Stimulated activated naive CD8-positive, alpha-beta T cell treated with anti-CD3 and anti-CD28 coated beads, Interleukin-15, amount 100 ng/mL, for 72 hours (primary cell): ENCODE results near the gene ANAPC1.
"Not testable (repeated sequence)": the region's sequence is repeated elsewhere in the genome, so short reads cannot be mapped to it uniquely, and the experiment has no call there.

Experiments used
- ATAC-seq: fragments of 150-1000 bp; cut with Tn5 transposase; 2 replicates; pipeline ENCODE4 v1.10.0; 2021; ENCODE audit warnings: mild to moderate bottlenecking, moderate library complexity
- DNase-seq, 2 donors: peaks; one replicate each; pipeline ENCODE4 v3.0.0; 2021 to 2022
- H3K27ac Mint-ChIP-seq, 2 donors: one replicate each; pipeline ENCODE4 v1.8.0; 2022; ENCODE audit warnings: mild to moderate bottlenecking in 2 of 2, mixed read lengths in 2 of 2, moderate library complexity in 2 of 2
- H3K27me3 Mint-ChIP-seq: one replicate; pipeline ENCODE4 v1.8.0; 2022; ENCODE audit warnings: mixed read lengths
- H3K4me1 Mint-ChIP-seq: one replicate; pipeline ENCODE4 v1.8.0; 2022; ENCODE audit warnings: mild to moderate bottlenecking, mixed read lengths
- H3K4me3 Mint-ChIP-seq, 2 donors: one replicate each; pipeline ENCODE4 v1.8.0; 2022; ENCODE audit warnings: mild to moderate bottlenecking in 2 of 2, mixed read lengths in 2 of 2, moderate library complexity in 1 of 2
- H3K9me3 Mint-ChIP-seq, 2 donors: one replicate each; pipeline ENCODE4 v1.8.0; 2022; ENCODE audit warnings: mixed read lengths in 2 of 2

ANAPC1 gene

GRCh38 chr2:111741517-111741916 is 142.5 kb downstream of the ANAPC1 start:
- H3K4me1 Mint-ChIP-seq, H3K4me3 Mint-ChIP-seq, H3K27ac Mint-ChIP-seq: not testable (repeated sequence)

GRCh38 chr2:111735838-111736721 is 147.9 kb downstream of the ANAPC1 start:
- H3K27me3 Mint-ChIP-seq, H3K9me3 Mint-ChIP-seq, H3K27ac Mint-ChIP-seq, H3K4me1 Mint-ChIP-seq, H3K4me3 Mint-ChIP-seq: not testable (repeated sequence)
- DNase-seq: peak in 1 of 2 donors; percentile 12
- peak; percentile 76 for ATAC-seq

More at GRCh38 chr2:111741517-111741916, 142.5 kb downstream of the ANAPC1 start:
- H3K27me3 Mint-ChIP-seq: peaks cover 11% of the 10 kb centered on the region
- not testable (repeated sequence) for DNase-seq, ATAC-seq, H3K9me3 Mint-ChIP-seq

- not testable (repeated sequence) for DNase-seq
Measured at GRCh38 chr2:111735420-111735819, 148.6 kb downstream of the ANAPC1 start.

GRCh38 chr2:111729812-111730458 is 154.1 kb downstream of the ANAPC1 start:
- H3K27me3 Mint-ChIP-seq, H3K4me1 Mint-ChIP-seq, H3K27ac Mint-ChIP-seq, DNase-seq, ATAC-seq, H3K9me3 Mint-ChIP-seq, H3K4me3 Mint-ChIP-seq: not testable (repeated sequence)

More at GRCh38 chr2:111735420-111735819, 148.6 kb downstream of the ANAPC1 start:
- H3K27ac Mint-ChIP-seq, H3K4me3 Mint-ChIP-seq, H3K9me3 Mint-ChIP-seq, H3K4me1 Mint-ChIP-seq, H3K27me3 Mint-ChIP-seq, ATAC-seq: not testable (repeated sequence)

GRCh38 chr2:111727611-111728110 is 156.3 kb downstream of the ANAPC1 start:
- not testable (repeated sequence) for H3K9me3 Mint-ChIP-seq, H3K4me1 Mint-ChIP-seq, DNase-seq, H3K27ac Mint-ChIP-seq, H3K27me3 Mint-ChIP-seq, H3K4me3 Mint-ChIP-seq
- ATAC-seq: peak; percentile 63

GRCh38 chr2:111725742-111726141 is 158.3 kb downstream of the ANAPC1 start:
- not testable (repeated sequence) for DNase-seq, H3K9me3 Mint-ChIP-seq, H3K27ac Mint-ChIP-seq, H3K4me3 Mint-ChIP-seq, H3K4me1 Mint-ChIP-seq, H3K27me3 Mint-ChIP-seq
- ATAC-seq: peak; percentile 71

GRCh38 chr2:111719610-111720009 is 164.4 kb downstream of the ANAPC1 start:
- not testable (repeated sequence) for H3K4me3 Mint-ChIP-seq, H3K27me3 Mint-ChIP-seq, H3K4me1 Mint-ChIP-seq, H3K9me3 Mint-ChIP-seq, H3K27ac Mint-ChIP-seq, DNase-seq, ATAC-seq
